Measurements from ENCODE around the gene STARD3NL.
"Not testable (repeated sequence)": the region's sequence is repeated elsewhere in the genome, so short reads cannot be mapped to it uniquely, and the experiment has no call there.

STARD3NL gene

DNA sequence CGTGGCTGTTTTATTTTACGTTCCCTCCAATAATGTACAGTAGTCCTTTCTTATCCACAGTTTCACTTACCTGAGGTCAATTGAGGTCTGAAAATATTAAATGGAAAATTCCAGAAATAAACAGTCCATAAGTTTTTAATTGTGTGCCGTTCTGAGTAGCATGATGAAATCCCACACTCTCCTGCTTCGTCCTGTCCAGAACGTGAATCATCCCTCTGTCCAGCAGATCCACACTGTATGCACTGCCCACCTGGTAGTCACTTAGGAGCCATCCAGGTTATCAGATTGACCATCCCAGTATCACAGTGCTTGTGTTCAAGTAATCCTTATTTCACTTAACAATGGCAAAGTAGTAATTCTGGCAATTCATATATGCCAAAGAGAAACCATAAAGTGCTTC, 46.3 kb downstream of the STARD3NL start:
- no peak for DNase-seq

DNA sequence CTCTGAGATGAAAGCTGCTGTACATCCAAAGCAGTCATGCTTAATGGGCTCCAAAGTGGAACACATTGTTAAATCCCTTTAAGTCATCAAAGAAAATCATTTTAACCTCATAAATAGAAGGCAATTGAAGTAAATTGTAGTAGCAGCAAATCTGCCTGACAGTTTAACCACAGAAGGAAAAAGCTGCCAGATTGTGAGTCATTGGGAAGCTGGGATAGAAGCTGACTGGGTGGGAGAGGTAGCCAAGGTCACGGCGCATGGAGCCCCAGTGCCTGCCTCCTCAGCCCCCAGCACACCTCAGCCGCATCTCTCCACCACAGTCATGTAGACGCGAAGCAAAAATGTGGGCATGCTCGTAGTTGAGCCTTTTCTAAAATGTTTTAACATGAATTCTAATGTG, 51.3 kb downstream of the STARD3NL start:
- no peak for DNase-seq

DNA sequence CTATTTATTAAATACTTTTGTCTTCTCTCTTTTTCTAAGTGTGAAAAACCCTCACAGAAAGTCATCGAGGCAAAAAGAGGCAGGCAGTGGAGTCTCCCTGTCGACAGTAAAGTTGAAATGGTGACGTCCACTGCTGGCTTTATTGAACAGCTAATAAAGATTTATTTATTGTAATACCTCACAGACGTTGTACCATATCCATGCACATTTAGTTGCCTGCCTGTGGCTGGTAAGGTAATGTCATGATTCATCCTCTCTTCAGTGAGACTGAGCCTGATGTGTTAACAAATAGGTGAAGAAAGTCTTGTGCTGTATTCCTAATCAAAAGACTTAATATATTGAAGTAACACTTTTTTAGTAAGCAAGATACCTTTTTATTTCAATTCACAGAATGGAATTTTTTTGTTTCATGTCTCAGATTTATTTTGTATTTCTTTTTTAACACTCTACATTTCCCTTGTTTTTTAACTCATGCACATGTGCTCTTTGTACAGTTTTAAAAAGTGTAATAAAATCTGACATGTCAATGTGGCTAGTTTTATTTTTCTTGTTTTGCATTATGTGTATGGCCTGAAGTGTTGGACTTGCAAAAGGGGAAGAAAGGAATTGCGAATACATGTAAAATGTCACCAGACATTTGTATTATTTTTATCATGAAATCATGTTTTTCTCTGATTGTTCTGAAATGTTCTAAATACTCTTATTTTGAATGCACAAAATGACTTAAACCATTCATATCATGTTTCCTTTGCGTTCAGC, 52.0 kb downstream of the STARD3NL start:
- DNase-seq, result no peak

DNA sequence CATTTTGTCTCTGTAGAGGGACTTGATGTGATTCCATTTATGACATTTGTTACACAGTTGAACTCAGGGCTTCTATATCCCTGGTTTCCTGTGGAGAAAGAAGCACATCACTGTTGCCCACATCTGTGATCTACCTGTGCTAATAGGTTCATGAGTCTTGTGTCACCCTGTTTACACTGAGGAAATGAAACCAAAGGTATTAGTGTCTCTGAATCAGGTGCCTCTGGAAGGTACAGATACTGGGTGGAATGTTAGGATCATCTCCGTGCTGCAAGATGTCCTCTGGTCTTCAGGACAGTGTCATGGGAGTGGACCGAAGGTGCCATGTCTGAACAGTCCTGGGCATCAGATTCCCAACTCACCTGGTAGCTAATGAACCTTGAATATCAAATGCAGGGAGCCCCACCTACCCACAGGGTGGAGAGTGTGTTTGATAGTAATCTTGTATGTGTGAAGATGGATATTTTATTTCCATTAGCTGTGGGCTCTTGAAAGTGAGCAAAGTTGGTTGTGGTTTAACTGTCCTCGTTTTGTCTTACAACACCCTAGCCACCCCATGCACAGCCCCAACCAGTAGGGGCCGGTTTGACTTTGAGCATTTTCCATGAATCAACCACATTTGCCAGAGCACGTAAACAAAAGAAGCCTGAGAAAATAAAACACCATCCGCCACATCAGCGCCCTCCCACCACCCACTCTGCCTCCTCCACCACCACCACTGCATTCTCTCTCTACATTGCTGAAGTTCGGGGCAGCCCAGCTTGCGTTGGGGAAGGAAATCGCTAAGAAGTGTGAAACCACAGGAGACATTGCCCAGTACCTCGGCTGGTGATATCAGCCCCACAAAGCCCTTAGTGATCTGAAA, 54.7 kb downstream of the STARD3NL start:
- DNase-seq, result no peak

DNA sequence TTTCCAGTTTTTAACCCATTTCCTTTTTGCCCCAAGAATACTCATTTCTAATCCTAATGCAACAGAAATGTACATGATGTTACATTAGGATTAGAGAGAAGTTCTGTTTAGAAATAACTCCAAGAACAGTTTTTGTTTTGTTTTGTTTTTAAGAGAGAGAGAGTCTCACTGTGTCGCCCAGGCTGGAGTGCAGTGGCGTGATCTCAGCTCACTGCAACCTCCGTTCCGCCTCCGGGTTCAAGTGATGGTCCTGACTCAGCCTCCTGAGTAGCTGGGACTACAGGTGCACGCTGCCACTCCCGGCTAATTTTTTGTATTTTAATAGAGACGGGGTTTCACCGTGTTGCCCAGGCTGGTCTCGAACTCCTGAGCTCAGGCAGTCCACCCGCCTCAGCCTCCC, 56.7 kb downstream of the STARD3NL start:
- not testable (repeated sequence) for DNase-seq

DNA sequence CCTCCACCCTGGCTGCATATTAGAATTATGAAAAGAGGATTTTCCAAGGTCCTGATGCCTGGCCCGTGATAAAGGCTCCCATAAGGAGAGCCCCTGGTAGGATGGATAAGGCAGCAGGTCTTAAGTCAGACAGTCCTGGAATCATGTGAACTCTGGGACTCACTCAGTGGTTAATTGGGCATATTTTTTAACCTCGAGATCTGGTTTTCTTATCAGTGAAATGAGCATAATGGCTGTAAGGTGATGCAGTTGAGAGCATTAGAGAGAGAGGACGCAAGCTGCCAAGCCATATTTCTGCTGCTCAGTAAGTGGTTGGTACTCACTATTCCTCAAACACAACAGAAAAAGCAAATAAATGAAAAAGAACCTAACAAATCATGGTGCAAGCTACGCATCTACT, 57.6 kb downstream of the STARD3NL start:
- DNase-seq, result no peak

DNA sequence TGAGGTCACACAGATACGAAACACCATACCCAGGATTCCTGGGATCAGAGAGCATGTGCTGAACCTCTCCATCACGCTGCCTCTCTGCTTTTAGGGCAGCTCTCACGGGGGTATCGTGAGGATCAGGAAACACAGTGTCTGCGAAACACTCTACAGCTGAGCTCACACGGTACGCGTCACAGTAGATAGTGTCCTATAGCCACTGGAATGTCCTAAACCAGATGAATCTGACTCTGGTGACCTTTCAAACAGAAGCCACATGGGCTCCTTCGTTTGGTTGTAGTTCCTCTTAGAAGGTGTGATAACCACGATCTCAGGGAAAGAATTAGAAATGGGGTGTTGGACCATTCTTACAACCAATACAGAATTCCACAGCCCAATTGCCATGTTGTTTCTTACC, 61.1 kb downstream of the STARD3NL start:
- DNase-seq, result not testable (repeated sequence)

DNA sequence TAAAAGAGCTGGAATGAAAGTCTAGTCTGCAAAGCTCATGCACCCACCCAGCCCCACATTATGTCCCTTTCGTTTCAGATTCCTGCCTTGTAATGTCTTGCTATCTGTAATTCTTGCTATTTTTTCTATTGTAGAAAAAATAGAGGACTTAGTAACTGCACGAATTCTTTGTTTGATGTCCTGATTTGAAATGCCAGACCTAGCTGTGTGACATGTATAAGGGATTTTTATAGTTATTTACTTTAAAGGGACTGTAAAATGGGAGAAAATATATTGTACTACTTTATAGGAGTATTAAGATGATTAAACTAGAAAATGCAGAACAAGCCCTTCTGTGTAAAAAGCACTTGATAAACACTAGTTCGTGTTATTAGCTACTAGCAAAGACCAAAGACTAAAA, 63.0 kb downstream of the STARD3NL start:
- DNase-seq, result no peak

DNA sequence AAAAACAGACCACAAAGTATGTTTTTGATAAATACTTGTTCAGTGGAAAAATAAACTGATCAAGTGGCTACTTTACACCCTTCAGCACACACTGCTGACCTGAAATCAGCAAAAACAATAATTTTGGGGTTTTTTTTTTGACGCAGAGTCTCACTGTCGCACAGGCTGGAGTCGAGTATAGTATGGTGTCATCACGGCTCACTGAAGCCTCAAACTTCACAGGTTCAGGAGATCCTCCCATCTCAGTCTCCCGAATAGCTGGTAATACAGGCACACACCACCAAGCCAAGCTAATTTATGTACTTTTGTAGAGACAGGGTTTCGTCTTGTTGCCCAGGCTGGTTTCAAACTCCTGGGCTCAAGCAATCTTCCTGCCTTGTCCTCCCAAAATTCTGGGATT, 64.8 kb downstream of the STARD3NL start:
- DNase-seq, result no peak

DNA sequence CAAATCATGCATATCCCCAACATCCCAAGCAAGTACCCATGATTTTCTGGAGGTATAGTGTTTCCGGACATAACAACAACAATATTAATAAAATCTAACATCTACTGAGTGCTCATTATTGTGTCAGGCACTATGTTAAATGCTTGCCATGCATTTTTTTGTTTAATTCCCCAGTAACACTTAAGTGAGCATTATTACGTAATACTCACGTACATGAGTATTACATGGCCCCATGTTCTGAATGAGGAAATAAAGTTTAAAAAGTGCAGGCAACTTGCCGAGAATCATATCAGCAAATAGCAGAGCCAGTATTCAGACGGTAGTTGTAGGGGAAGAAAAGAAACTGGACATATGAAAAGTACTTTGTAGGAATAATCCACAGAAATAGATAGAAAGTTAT, 65.3 kb downstream of the STARD3NL start:
- not testable (repeated sequence) for DNase-seq

DNA sequence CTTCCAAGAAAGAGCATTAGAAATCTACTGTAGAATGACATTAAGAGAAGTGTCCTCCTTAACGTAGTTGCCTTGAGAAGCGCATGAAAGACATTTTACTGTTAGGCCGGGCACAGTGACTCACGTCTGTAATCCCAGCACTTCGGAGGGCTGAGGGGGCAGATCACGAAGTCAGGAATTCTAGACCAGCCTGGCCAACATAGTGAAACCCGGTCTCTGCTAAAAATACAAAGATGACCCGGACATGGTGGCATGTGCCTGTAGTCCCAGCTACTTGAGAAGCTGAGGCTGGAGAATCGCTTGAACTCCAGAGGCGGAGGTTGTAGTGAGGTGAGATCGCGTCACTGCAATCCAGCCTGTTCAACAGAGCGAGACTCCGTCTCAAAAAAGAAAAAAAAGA, 66.5 kb downstream of the STARD3NL start:
- DNase-seq, result no peak

DNA sequence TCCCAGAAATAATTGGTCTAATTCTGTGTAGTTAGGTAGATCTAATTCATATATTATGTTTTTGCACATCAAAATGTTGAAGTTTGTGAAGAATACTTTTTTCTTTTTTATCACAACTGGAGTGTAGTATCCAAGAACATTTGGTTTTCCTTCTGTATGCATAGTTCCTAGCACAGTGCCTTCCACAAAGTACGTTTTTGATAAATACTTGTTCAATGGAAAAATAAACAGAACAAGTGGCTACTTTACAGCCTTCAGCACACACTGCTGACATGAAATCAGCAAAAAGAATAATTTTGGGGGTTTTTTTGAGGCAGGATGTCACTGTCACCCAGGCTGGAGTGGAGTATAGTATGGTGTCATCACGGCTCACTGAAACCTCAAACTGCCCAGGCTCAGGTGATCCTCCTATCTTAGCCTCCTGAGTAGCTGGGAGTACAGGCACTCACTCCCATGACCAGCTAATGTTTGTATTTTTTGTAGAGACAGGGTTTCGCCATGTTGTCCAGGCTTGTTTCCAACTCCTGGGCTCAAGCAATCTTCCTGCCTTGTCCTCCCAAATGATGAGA, 67.4 kb downstream of the STARD3NL start:
- DNase-seq, result no peak

DNA sequence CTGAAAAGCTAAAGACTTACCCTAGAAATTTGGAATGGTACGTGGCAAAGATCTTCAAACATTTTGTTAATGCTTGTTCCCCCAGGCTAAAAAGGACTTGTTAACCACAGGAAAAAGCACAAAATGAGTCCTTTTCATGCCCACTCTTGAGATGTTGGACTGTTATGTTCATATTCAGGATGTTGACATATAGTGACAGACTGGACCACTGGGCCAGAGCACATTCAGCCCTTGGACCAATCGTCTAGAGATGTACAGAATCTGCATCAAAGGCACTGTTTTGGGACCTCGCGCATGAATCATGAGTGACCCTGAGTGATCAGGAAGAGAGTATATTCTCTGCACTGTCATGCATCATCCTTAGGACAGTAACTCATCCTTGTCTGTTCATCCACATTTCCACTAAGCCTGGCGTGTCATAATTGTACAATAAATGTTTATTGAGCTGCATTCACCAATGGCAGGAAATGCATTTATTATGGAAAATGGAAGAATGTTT, 70.1 kb downstream of the STARD3NL start:
- no peak for DNase-seq

DNA sequence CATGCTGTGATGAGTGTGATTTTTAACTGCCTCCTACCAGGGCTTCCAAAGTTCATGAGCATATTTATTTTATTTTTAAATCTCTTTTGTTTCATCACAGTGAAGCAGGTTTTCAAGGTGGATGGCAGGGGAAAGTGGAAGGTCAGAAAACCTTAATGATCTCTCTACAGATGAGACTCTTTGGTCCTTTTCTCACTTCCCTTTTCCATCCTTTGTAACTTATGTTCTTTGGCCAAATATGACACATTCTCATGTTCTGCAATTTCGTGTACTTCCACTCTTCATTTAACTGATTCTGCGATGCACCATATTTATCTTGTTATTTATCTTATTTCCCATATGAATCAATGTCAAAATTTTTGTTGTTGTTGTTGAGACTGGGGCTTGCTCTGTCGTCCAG, 71.8 kb downstream of the STARD3NL start:
- DNase-seq, result not testable (repeated sequence)

DNA sequence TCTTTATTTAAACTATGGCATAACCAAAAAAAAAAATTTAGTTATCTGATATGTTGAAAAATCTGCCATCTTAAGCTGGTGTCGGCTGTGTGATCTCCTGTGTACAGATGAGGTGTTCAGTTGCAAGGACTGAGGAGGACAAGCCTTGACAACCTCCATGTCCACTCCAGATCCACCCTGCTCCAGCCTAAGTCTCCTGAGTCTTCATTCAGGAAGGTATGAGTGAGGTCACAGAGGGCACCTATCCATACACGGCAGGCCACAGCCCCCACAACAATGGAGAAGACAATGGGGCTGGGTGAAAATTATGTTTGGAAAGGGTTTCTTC, 79.3 kb downstream of the STARD3NL start:
- DNase-seq, result no peak

DNA sequence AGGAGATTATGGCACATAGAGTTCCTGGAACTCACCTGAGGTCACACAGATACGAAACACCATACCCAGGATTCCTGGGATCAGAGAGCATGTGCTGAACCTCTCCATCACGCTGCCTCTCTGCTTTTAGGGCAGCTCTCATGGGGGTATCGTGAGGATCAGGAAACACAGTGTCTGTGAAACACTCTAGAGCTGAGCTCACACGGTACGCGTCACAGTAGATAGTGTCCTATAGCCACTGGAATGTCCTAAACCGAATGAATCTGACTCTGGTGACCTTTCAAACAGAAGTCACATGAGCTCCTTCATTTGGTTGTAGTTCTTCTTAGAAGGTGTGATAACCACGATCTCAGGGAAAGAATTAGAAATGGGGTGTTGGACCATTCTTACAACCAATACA, 81.1 kb downstream of the STARD3NL start:
- DNase-seq, result not testable (repeated sequence)

DNA sequence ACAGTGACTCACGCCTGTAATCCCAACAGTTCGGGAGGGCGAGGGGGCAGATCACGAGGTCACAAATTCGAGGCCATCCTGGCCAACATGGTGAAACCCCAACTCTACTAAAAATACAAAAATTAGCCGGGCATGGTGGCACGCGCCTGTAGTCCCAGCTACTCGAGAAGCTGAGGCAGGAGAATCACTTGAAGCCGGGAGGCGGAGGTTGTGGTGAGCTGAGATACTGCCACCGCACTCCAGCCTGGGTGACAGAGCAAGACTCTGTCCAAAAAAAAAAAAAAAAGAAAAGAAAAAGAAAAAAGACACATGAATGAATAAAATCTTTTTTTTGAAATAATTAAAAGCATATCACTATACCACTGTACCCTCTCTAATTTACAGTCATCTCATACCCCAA, 83.6 kb downstream of the STARD3NL start:
- not testable (repeated sequence) for DNase-seq

DNA sequence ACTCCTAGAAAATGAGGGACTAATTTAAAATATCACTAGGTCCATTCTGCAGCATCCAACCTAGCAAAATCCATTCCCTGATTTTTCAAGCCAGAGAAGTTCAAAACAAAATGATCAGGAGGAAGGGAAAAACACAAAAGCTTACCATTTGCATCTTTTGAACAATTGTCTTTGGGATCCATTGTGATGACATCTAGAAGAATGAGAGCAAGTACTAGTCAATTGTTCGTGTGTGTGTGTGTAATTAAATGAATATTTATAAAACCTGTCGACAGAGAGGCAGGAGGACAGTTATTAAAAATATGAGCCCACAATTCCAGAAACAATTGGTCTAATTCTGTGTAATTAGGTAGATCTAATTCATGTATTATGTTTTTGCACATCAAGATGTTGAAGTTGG, 84.0 kb downstream of the STARD3NL start:
- not testable (repeated sequence) for DNase-seq

DNA sequence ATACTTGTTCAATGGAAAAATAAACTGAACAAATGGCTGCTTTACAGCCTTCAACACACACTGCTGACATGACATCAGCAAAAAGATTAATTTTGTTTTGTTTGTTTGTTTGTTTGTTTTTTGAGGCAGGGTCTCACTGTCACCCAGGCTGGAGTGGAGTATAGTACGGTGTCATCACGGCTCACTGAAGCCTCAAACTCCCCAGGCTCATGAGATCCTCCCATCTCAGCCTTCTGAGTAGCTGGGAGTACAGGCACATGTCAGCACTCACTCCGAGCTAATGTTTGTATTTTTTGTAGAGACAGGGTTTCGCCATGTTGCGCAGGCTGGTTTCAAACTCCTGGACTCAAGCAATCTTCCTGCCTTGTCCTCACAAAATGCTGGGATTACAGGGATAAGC, 84.5 kb downstream of the STARD3NL start:
- DNase-seq, result no peak

DNA sequence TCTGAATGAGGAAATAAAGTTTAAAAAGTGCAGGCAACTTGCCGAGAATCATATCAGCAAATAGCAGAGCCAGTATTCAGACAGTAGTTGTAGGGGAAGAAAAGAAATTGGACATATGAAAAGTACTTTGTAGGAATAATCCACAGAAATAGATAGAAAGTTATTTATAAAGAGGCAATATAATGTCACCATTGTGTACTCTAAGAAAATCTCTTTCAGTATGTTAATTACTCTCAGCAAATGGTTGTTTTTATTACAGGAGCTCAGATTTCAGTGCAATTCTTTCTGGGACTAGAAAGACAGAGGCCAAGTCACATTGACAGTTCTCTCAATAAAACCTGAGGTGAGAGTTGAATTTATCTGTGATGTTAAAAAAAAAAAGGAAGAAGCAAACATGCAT, 85.2 kb downstream of the STARD3NL start:
- DNase-seq, result not testable (repeated sequence)

DNA sequence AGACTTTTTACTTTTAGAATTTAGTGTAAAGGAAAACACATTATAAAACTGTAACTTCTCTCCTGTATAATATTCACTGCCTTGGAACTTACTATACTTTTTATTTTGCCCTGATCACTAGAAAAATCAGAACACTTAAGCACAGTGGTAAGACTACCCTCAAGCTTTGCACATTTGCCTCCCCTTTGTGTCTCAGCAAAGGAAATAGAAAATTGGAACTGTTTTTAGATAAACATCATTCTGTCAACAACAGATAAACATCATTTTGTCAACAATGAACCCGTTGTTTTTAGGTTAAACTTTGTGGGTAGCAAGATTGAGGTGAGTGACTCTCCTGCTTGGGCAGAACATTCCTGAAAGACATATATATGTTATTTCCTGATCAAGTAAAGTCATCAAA, 86.6 kb downstream of the STARD3NL start:
- not testable (repeated sequence) for DNase-seq

DNA sequence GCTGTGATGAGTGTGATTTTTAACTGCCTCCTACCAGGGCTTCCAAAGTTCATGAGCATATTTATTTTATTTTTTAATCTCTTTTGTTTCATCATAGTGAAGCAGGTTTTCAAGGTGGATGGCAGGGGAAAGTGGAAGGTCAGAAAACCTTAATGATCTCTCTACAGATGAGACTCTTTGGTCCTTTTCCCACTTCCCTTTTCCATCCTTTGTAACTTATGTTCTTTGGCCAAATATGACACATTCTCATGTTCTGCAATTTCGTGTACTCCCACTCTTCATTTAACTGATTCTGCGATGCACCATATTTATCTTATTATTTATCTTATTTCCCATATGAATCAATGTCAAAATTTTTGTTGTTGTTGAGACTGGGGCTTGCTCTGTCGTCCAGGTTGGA, 87.9 kb downstream of the STARD3NL start:
- DNase-seq, result not testable (repeated sequence)

DNA sequence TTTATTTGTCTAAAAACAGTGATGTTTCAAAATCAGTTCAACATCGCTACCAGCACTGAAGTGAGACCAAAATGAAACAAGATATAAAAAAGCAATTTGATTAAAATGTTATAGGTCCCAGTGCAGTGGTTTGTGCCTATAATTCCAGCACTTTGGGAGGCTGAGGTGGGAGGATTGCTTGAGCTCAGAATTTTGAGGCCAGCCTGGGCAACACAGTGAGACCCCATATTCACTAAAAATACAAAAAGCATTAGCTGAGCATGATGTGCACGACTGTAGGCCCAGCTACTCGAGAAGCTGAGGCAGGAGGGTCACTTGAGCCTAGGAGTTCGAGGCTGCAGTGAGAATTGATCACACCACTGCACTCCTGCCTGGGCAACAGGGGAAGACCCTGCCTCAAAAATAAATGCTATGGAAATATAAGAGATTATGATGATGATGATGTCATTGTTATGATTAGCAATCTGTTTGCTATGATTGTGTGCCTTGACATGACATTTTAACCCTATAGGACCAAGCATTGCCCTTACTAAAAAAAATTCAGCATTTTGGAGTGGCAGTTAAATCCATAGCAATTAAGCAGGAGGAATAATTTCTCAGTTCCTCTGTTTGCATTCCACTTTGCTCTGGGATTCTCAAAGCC, 91.8 kb downstream of the STARD3NL start:
- DNase-seq, result not testable (repeated sequence)

Data from NCI-H1436 (cell line).